Hepatocyte (in vitro differentiated cells): ENCODE results near the gene ZFP62.
"Not testable (repeated sequence)": the region's sequence is repeated elsewhere in the genome, so short reads cannot be mapped to it uniquely, and the experiment has no call there.

ENCODE experiments used
- CTCF ChIP-seq: fragments of 200-600 bp; sonication (generic); IDR thresholded peaks from 2 replicates; pipeline ENCODE4 v1.5.1; 2016; ENCODE audit warnings: antibody characterized with exemption, mild to moderate bottlenecking; ENCODE audit not compliant: poor library complexity
- EZH2 ChIP-seq: fragments of 200-600 bp; sonication (generic); IDR thresholded peaks from 2 replicates; pipeline ENCODE4 v1.6.1; 2016; ENCODE audit warnings: antibody characterized with exemption, mild to moderate bottlenecking, borderline replicate concordance
- EZH2phosphoT487 ChIP-seq: fragments of 200-600 bp; sonication (generic); IDR thresholded peaks from one replicate; pipeline ENCODE4 v1.6.1; 2018; ENCODE audit warnings: antibody characterized with exemption, mild to moderate bottlenecking, low read depth, moderate library complexity; ENCODE audit not compliant: unreplicated experiment, severe bottlenecking

DNA sequence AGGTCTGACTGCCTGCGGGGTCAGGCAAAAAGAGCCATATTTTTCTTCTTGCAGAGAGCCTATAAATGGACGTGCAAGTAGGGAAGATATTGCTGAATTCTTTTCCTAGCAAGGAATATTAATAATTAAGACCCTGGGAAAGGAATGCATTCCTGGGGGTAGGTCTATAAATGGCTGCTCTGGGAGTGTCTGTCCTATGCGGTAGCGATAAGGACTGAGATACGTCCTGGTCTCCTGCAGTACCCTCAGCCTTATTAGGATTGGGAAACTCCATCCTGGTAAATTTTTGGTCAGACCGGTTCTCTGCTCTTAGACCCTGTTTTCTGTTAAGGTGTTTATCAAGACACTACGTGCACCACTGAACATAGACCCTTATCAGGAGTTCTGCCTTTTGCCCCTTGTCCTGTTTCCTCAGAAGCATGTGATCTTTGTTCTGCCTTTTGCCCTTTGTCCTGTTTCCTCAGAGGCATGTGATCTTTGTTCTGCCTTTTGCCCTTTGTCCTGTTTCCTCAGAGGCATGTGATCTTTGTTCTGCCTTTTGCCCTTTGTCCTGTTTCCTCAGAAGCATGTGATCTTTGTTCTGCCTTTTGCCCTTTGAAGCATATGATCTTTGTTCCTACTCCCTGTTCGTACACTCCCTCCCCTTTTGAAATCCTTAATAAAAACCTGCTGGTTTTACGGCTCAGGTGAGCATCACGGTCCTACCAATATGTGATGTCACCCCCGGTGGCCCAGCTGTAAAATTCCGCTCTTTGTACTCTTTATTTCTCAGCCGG lies 32.1 kb downstream of the ZFP62 start:
- TF ChIP-seq CTCF, EZH2, EZH2phosphoT487: not testable (repeated sequence)
